Endometrium (tissue), 2 donors: ENCODE results near the gene RALA.
"Not testable (repeated sequence)": the region's sequence is repeated elsewhere in the genome, so short reads cannot be mapped to it uniquely, and the experiment has no call there.

Experiments used
- FAIRE-seq: peaks from 2 replicates; lab custom pipeline; 2012; peaks lifted over from hg19 to GRCh38; lab: Jason Lieb, UNC
- donor health status: control.
- donor health status: control.

Gene RALA

DNA sequence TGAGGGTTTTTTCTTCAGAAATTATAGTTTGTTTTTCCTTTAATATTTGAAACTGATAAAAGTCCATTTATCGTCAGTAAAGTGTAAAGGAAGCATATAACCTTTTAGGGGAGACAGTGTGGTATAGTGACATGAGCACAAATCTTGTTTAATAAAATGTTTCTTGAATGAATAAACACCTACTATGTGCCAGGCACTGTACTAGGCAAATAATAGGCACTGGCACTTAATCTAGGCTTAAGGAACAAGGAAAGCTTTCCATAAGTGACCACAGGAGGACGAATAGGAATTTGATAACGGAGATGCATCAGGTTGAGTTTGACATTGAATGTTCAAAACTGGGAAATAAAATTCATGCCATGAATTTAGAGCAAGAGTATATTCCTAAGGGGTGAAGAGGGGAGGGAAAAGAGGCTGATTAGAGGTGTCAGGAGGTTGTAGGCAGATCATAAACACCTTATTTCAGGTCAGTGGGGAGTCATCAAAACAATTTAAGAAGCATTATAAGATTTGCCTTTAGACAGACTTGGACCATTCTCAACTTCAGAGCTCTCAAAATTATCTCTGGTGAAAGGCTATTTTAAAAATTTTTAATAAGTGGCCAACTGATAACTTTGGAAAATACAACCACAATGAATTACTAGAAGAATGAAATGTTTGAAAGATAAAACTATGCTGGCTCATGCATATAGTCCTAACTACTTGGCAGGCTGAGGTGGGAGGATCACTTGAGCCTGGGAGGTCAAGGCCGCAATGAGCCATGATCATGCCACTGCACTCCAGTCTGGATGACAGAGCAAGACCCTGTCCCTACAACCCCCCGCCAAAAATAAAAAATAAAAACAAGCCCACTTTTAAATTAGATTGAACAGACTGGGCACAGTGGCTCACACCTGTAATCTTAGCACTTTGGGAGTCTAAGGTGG, 22.4 kb downstream of the RALA start:
- no peak for FAIRE-seq

DNA sequence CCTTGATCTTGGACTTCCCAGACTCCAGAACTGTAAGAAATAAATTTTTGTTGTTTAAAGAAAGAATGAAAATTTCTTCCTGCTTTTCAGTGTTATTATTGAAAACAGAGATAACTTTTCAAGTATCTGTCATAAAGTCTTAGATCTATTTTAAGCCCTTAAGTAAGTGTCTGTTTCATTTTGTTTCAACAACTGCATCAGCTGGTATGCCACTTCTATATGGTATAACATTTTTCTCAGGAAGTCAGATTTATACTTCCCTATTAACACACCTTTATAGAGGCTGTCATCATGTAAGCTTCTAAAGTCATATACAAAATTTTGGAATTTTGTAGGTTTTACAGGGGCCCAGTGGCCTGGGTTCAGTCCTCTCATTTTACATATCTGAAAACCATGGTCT, 24.4 kb downstream of the RALA start:
- no peak for FAIRE-seq

- FAIRE-seq, result no peak
Observed at GRCh38 chr7:39650676-39651075, 27.3 kb downstream of the RALA start.

- FAIRE-seq, result peak; percentile 43
Observed at GRCh38 chr7:39651265-39651664, 27.9 kb downstream of the RALA start.

DNA sequence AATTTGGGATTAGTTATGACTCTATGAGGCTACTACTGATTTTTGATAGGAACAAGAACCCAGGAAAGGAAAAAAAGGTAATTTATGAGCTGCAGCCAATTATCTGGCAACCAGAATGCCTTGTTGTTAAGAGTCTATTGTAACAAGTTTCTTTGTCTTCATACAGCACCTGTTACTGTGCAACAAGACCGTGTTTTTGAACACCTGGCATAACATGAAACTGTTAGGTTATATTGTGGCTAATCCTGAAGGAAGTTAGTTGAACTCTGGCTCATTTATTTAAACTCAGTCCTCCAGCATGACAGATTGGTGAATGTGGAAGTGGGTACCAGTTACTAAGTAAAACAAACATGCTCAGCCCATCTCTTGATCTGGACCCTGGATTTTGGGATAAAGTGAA, 33.0 kb downstream of the RALA start:
- FAIRE-seq, result no peak

GRCh38 chr7:39659356-39660013, 36.1 kb downstream of the RALA start:
- no peak for FAIRE-seq

DNA sequence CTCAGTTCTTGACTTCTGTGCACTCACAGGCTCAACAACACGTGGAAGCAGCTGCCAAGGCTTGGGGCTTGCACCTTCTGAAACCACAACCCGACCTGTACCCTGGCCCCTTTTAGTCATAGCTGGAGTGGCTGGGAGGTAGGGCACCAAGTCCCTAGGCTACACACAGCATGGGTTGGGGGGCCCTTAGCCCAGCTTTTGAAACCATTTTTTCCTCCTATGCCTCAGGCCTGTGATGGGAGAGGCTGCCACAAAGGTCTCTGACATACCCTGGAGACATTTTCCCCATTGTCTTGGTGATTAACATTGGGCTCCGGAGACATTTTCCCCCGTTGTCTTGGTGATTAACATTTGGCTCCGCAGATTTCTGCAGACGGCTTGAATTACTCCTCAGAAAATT, 38.6 kb downstream of the RALA start:
- FAIRE-seq, result no peak

GRCh38 chr7:39663263-39663662, 39.9 kb downstream of the RALA start:
- FAIRE-seq, result no peak

- no peak for FAIRE-seq
Observed at GRCh38 chr7:39664057-39664456, 40.7 kb downstream of the RALA start.

- no peak for FAIRE-seq
Observed at GRCh38 chr7:39664585-39664984, 41.2 kb downstream of the RALA start.

DNA sequence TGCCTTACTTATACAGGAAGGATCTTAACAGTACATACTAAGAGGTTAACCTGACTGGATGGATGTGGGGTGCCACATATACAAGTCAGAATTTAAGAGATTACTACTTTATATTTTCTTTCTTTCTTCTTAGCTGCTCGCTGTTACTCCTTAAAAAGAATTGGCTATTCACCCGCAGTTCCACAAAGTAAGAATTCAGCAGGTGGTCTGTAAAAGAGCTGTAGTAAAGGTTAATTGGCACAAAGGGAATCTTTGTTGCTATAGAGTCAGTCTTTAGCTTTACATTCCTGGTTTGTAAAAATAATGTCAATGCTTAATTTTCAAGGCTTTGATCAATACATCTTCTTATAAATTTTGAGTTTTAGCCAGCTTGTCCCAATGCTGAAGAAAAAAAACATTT, 43.2 kb downstream of the RALA start:
- FAIRE-seq, result no peak

DNA sequence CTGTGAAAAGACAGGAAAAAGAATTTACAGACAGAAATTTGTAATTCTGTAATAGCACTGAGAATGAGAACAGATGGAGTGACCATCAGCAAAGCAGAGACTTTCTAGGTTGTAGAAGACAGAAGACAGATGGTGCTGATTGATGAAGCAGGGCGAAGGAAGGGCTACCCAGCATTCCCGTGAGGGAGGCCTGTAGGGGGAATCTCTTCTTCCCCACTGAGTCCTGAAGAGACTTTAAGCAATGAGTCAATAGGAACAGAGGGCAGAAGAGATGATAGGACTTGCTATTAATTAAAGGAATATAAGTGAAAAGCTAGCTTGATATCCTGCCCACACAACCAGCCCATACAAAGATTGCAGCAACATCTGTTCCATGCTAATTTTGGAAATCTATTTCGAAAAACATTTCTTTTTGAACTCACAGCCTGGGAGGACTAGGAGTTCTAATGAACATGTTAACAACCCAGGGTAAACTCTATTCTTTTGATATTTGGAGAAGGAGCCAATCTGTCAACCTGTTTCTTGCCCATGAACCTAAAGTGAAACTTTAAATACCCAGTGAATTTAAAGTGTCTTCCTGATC, 44.1 kb downstream of the RALA start:
- FAIRE-seq, result no peak

- FAIRE-seq, result not testable (repeated sequence)
Observed at GRCh38 chr7:39668280-39668679, 44.9 kb downstream of the RALA start.

GRCh38 chr7:39670052-39670451, 46.7 kb downstream of the RALA start:
- no peak for FAIRE-seq

DNA sequence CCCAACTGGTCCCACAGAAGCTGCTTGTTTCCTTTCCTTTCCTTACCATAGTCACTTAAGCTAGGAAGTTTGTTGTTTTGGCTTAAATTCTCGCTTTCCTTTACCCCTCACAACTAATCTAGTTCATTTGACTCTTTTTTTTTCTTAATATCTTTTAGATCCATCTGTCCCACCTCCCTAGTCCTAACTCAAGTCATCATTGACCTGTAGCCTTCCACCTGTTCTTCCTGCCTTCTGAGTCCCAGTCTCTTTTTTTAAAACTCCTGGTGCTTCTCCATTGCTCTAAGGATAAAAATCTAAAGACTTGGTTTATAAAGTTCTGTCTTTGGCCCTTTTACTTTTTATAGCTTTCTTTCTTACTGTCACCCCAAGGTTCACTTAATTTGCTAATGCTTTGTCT, 47.6 kb downstream of the RALA start:
- FAIRE-seq, result no peak

DNA sequence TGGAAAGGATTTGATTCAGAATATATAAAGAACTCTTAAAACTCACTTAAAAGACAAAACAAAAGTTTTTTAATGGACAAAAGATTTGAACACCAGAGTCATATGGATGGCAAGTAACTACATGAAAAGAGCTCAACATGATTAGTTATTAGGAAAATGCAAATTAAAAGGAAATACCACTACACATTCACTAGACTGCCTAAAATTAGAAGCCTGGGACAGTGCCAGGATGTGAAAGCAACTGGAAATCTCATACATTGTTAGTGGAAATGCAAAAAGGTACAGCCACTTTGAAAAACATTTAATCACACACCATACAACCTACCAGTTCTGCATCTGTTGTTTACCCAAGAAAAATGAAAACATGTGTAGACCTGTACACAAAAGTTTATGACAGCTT, 48.8 kb downstream of the RALA start:
- no peak for FAIRE-seq

GRCh38 chr7:39673868-39674267, 50.5 kb downstream of the RALA start:
- FAIRE-seq, result no peak

GRCh38 chr7:39674406-39674805, 51.0 kb downstream of the RALA start:
- no peak for FAIRE-seq

- FAIRE-seq, result no peak
Observed at GRCh38 chr7:39676346-39676745, 53.0 kb downstream of the RALA start.

- FAIRE-seq, result no peak
Observed at GRCh38 chr7:39678930-39679709, 55.7 kb downstream of the RALA start.

DNA sequence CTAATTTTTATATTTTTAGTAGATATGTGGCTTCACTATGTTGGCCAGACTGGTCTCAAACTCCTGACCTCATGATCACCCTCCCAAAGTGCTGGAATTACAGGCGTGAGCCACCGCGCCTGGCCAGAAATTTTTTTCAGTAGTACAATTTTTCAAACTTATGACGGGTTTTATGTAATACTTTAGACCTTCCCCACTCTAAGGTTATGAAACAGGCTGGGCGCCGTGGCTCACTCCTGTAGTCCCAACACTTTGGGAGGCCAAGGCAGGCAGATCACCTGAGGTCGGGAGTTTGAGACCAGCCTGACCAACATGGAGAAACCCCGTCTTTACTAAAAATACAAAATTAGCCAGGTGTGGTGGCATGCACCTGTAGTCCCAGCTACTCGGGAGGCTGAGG, 56.5 kb downstream of the RALA start:
- not testable (repeated sequence) for FAIRE-seq

DNA sequence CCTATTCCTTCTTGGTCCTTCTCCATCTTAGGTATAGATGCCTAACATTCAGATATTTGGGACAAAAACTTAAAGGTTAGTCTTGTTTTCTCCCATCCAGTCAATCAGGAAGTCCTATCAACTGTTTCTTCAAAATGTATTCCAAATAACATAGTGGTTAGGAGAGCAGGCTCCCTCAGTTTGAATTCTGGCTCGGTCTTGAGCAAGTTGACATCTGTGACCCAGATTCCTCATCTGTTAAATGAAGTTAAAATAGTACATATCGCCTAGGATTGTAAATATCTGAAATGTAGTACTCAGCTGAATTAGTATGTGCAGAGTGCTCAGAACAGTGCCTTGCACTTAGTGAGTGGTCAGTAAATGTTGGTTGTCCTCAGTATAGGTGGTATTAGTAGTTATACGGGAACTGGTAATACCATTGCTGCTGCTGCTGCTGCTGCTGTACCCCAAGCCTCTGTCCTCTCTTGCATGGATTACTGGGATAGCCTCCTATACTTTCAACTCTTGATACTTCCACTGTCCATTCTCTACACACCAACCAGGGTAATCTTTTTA, 58.6 kb downstream of the RALA start:
- FAIRE-seq, result no peak
